ENCODE results near the gene DHCR24. TPM values are rescaled to one million over a fixed set of nuclear protein-coding genes. Genes with fewer than 3 reads are reported as not detected.

The DHCR24 gene
- total RNA-seq, 1 donor from 2014 or later = 168 TPM

DNA sequence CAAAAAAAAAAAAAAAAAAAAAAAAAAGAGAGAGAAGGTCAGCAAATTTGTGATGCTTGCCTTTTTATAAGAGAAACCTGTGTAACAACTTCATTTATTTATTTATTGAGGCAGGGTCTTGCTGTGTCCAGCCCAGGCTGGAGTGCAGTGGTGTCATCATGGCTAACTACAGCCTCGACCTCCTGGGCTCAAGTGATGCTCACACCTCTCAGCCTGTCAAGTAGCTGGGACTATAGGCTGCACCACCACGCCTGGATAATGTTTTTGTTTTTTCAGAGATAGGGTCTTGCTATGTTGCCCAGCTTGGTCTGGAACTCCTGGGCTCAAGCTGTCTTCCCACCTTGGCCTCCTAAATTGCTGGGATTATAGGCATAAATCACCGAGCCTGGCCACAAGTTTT is 42.4 kb downstream of the DHCR24 start:
- H3K9me3 Mint-ChIP-seq (ENCODE audit: unreplicated experiment) = peaks cover 2% of the 10 kb centered on the region
- H3K9ac ChIP-seq (ENCODE audit: low read length) = no peak overlapping the region
- no peak overlapping the region for H3K27ac ChIP-seq (ENCODE audit: low read depth, low read length)
- peaks cover 15% of the 10 kb centered on the region for H3K36me3 ChIP-seq (ENCODE audit: insufficient read depth, low read length)
- no peak overlapping the region for H3K27ac Mint-ChIP-seq (ENCODE audit: unreplicated experiment)
- no peaks in the 10 kb centered on the region for H3K27me3 ChIP-seq (ENCODE audit: insufficient read depth, low read length)
- H3K4me3 ChIP-seq (ENCODE audit: insufficient read depth, low read depth, low read length) = no peak overlapping the region
- no peak overlapping the region for H3K4me3 Mint-ChIP-seq (ENCODE audit: unreplicated experiment)
- FAIRE-seq (no peak), DNase-seq (ENCODE audit: low read depth) (no peak)
- H3K4me1 Mint-ChIP-seq (ENCODE audit: low read depth, unreplicated experiment) = no peaks in the 10 kb centered on the region
- no peak overlapping the region for H3K4me2 ChIP-seq (ENCODE audit: low read length)
- no peaks in the 10 kb centered on the region for H3K79me2 ChIP-seq (ENCODE audit: insufficient read depth, low read length)
- no peaks in the 10 kb centered on the region for H3K4me1 ChIP-seq (ENCODE audit: insufficient read depth, low read length)
- TF ChIP-seq CTCF (IDR thresholded peaks at IDR 0.05; ENCODE audit: insufficient read depth, low read depth, low read length) = no peak
- TF ChIP-seq EZH2 (IDR thresholded peaks at IDR 0.05; ENCODE audit: insufficient read depth, low read length) = no peak
- no peaks in the 10 kb centered on the region for H4K20me1 ChIP-seq (ENCODE audit: insufficient read depth, low read length)
- H3K36me3 Mint-ChIP-seq (ENCODE audit: low read depth, unreplicated experiment) = peaks cover 18% of the 10 kb centered on the region
- H2AFZ ChIP-seq (ENCODE audit: low read depth, low read length) = no peak overlapping the region
- no peaks in the 10 kb centered on the region for H3K27me3 Mint-ChIP-seq (ENCODE audit: low read depth, unreplicated experiment)
- H3K9me3 ChIP-seq (ENCODE audit: insufficient read depth, low read depth, low read length) = no peaks in the 10 kb centered on the region

GRCh38 chr1:54843449-54843848 is 43.5 kb downstream of the DHCR24 start:
- H3K4me3 ChIP-seq (ENCODE audit: insufficient read depth, low read depth, low read length) = no peak overlapping the region
- no peak overlapping the region for H2AFZ ChIP-seq (ENCODE audit: low read depth, low read length)
- no peak overlapping the region for H3K4me2 ChIP-seq (ENCODE audit: low read length)
- H3K36me3 ChIP-seq (ENCODE audit: insufficient read depth, low read length) = peaks cover 7% of the 10 kb centered on the region
- no peaks in the 10 kb centered on the region for H3K27me3 Mint-ChIP-seq (ENCODE audit: low read depth, unreplicated experiment)
- H3K9me3 Mint-ChIP-seq (ENCODE audit: unreplicated experiment) = peaks cover 2% of the 10 kb centered on the region
- H3K9me3 ChIP-seq (ENCODE audit: insufficient read depth, low read depth, low read length) = no peaks in the 10 kb centered on the region
- no peak overlapping the region for H3K9ac ChIP-seq (ENCODE audit: low read length)
- H3K4me1 ChIP-seq (ENCODE audit: insufficient read depth, low read length) = no peaks in the 10 kb centered on the region
- no peaks in the 10 kb centered on the region for H3K27me3 ChIP-seq (ENCODE audit: insufficient read depth, low read length)
- H3K79me2 ChIP-seq (ENCODE audit: insufficient read depth, low read length) = no peaks in the 10 kb centered on the region
- TF ChIP-seq EZH2 (IDR thresholded peaks at IDR 0.05; ENCODE audit: insufficient read depth, low read length) (no peak), CTCF (IDR thresholded peaks at IDR 0.05; ENCODE audit: insufficient read depth, low read depth, low read length) (no peak)
- no peak overlapping the region for H3K4me3 Mint-ChIP-seq (ENCODE audit: unreplicated experiment)
- FAIRE-seq (no peak), DNase-seq (ENCODE audit: low read depth) (no peak)
- no peaks in the 10 kb centered on the region for H3K4me1 Mint-ChIP-seq (ENCODE audit: low read depth, unreplicated experiment)
- no peak overlapping the region for H3K27ac ChIP-seq (ENCODE audit: low read depth, low read length)
- peaks cover 14% of the 10 kb centered on the region for H3K36me3 Mint-ChIP-seq (ENCODE audit: low read depth, unreplicated experiment)
- no peaks in the 10 kb centered on the region for H4K20me1 ChIP-seq (ENCODE audit: insufficient read depth, low read length)
- no peak overlapping the region for H3K27ac Mint-ChIP-seq (ENCODE audit: unreplicated experiment)

GRCh38 chr1:54842963-54843362 is 44.0 kb downstream of the DHCR24 start:
- H3K27me3 ChIP-seq (ENCODE audit: insufficient read depth, low read length) = no peaks in the 10 kb centered on the region
- FAIRE-seq = no peak
- no peak for DNase-seq (ENCODE audit: low read depth)
- Mint-ChIP-seq H3K36me3 (ENCODE audit: low read depth, unreplicated experiment) (peaks cover 9% of the 10 kb centered on the region), H3K4me3 (ENCODE audit: unreplicated experiment) (no peak overlapping the region), H3K27ac (ENCODE audit: unreplicated experiment) (no peak overlapping the region), H3K9me3 (ENCODE audit: unreplicated experiment) (peaks cover 2% of the 10 kb centered on the region), H3K27me3 (ENCODE audit: low read depth, unreplicated experiment) (no peaks in the 10 kb centered on the region), H3K4me1 (ENCODE audit: low read depth, unreplicated experiment) (no peaks in the 10 kb centered on the region)
- peaks cover 3% of the 10 kb centered on the region for H3K36me3 ChIP-seq (ENCODE audit: insufficient read depth, low read length)
- no peaks in the 10 kb centered on the region for H3K4me1 ChIP-seq (ENCODE audit: insufficient read depth, low read length)
- no peak overlapping the region for H3K4me2 ChIP-seq (ENCODE audit: low read length)
- H3K79me2 ChIP-seq (ENCODE audit: insufficient read depth, low read length) = no peaks in the 10 kb centered on the region
- H4K20me1 ChIP-seq (ENCODE audit: insufficient read depth, low read length) = no peaks in the 10 kb centered on the region
- no peaks in the 10 kb centered on the region for H3K9me3 ChIP-seq (ENCODE audit: insufficient read depth, low read depth, low read length)
- H3K27ac ChIP-seq (ENCODE audit: low read depth, low read length) = no peak overlapping the region
- no peak overlapping the region for H3K9ac ChIP-seq (ENCODE audit: low read length)
- no peak for TF ChIP-seq EZH2 (IDR thresholded peaks at IDR 0.05; ENCODE audit: insufficient read depth, low read length)
- no peak for TF ChIP-seq CTCF (IDR thresholded peaks at IDR 0.05; ENCODE audit: insufficient read depth, low read depth, low read length)
- H3K4me3 ChIP-seq (ENCODE audit: insufficient read depth, low read depth, low read length) = no peak overlapping the region
- no peak overlapping the region for H2AFZ ChIP-seq (ENCODE audit: low read depth, low read length)

Data from astrocyte (in vitro differentiated cells and primary cell).